Dendritic cell treated with granulocyte-macrophage colony-stimulating factor and Interleukin-4, amounts not matched to agents 40 ng/mL and 50 ng/mL, for 4 days (primary cell): ENCODE data around the gene NLRP13.

Source experiments
- H3K27ac Mint-ChIP-seq: one replicate; pipeline ENCODE4 v1.8.0; 2022; ENCODE audit warnings: mild to moderate bottlenecking, mixed read lengths
- H3K27me3 Mint-ChIP-seq: one replicate; pipeline ENCODE4 v1.8.0; 2022; ENCODE audit warnings: mild to moderate bottlenecking, mixed read lengths
- H3K36me3 Mint-ChIP-seq: one replicate; pipeline ENCODE4 v1.8.0; 2022; ENCODE audit warnings: low read depth, mixed read lengths
- H3K4me1 Mint-ChIP-seq: one replicate; pipeline ENCODE4 v1.8.0; 2022; ENCODE audit warnings: low read depth, mixed read lengths
- H3K4me3 Mint-ChIP-seq: one replicate; pipeline ENCODE4 v1.8.0; 2022; ENCODE audit warnings: mild to moderate bottlenecking, moderate library complexity, mixed read lengths
- H3K9me3 Mint-ChIP-seq: one replicate; pipeline ENCODE4 v1.8.0; 2022; ENCODE audit warnings: mixed read lengths
- intact Hi-C: fragments of 100-400 bp; cut with micrococcal nuclease; formaldehyde crosslinking; loops from one replicate; pipeline ENCODE4 v1.15.0; 2022

Gene NLRP13

GRCh38 chr19:55923556-55923955 is 8.6 kb downstream of the NLRP13 start:
- H3K4me3 Mint-ChIP-seq, result no peak overlapping the region
- H3K4me1 Mint-ChIP-seq, result no peaks in the 10 kb centered on the region
- no peaks in the 10 kb centered on the region for H3K27me3 Mint-ChIP-seq
- intact Hi-C loops, result no loop called here
- H3K9me3 Mint-ChIP-seq, result peaks cover 94% of the 10 kb centered on the region
- H3K27ac Mint-ChIP-seq, result no peak overlapping the region
- H3K36me3 Mint-ChIP-seq, result no peaks in the 10 kb centered on the region

- Mint-ChIP-seq H3K36me3 (no peaks in the 10 kb centered on the region), H3K4me3 (no peak overlapping the region), H3K27ac (no peak overlapping the region), H3K4me1 (no peaks in the 10 kb centered on the region), H3K9me3 (peaks cover 97% of the 10 kb centered on the region), H3K27me3 (no peaks in the 10 kb centered on the region)
- intact Hi-C loops, result no loop called here
Observed at GRCh38 chr19:55913643-55914268, 18.4 kb downstream of the NLRP13 start.

GRCh38 chr19:55912916-55913315 is 19.2 kb downstream of the NLRP13 start:
- Mint-ChIP-seq H3K27ac (no peak overlapping the region), H3K36me3 (no peaks in the 10 kb centered on the region), H3K4me3 (no peak overlapping the region), H3K9me3 (peaks cover 97% of the 10 kb centered on the region), H3K27me3 (no peaks in the 10 kb centered on the region), H3K4me1 (no peaks in the 10 kb centered on the region)
- intact Hi-C loops, result no loop called here

DNA sequence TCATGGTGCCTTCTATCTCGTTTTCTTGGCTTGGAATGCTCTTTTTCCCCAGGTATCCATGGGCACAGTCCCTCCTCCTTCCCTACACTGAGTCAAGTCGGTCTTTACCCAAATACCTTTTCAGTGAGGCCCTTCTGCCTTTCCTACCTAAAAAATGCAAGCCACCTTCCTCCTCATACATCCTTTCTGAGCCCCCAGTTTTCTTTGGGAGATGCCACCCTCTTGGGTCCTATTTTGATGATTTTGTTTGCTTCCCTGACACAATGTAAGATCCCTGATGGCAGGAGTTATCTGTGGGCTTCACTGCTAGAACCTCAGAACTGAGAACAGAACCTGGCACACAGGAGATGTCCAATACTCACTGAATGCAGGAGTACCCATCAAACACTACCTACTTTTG is 22.3 kb downstream of the NLRP13 start:
- Mint-ChIP-seq H3K4me3 (no peak overlapping the region), H3K36me3 (no peaks in the 10 kb centered on the region), H3K9me3 (peaks cover 94% of the 10 kb centered on the region), H3K4me1 (no peaks in the 10 kb centered on the region), H3K27me3 (no peaks in the 10 kb centered on the region), H3K27ac (no peak overlapping the region)
- intact Hi-C loops, result no loop called here

GRCh38 chr19:55907746-55908145 is 24.4 kb downstream of the NLRP13 start:
- Mint-ChIP-seq H3K27me3 (no peaks in the 10 kb centered on the region), H3K4me1 (no peaks in the 10 kb centered on the region), H3K9me3 (peaks cover 92% of the 10 kb centered on the region), H3K36me3 (no peaks in the 10 kb centered on the region), H3K4me3 (no peak overlapping the region), H3K27ac (no peak overlapping the region)
- intact Hi-C loops, result no loop called here

DNA sequence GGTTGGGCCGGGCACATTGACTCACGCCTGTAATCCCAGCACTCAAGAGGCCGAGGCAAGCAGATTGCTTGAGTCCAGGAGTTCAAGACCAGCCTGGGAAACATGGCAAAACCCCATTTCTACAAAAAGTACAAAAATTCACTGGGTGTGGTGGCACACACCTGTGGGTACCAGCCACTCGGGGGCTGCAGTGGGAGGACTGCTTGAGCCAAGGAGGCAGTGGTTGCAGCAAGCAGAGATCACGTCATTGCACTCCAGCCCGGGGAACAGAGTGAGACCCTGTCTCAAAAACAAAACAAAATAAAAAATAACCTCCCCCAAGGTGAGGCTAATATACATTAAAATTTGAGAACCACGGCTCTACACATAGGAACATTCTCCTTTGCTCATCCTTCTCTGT is 24.9 kb downstream of the NLRP13 start:
- no peaks in the 10 kb centered on the region for H3K27me3 Mint-ChIP-seq
- H3K4me1 Mint-ChIP-seq, result no peaks in the 10 kb centered on the region
- intact Hi-C loops, result no loop called here
- H3K36me3 Mint-ChIP-seq, result no peaks in the 10 kb centered on the region
- peaks cover 87% of the 10 kb centered on the region for H3K9me3 Mint-ChIP-seq
- H3K27ac Mint-ChIP-seq, result no peak overlapping the region
- no peak overlapping the region for H3K4me3 Mint-ChIP-seq

DNA sequence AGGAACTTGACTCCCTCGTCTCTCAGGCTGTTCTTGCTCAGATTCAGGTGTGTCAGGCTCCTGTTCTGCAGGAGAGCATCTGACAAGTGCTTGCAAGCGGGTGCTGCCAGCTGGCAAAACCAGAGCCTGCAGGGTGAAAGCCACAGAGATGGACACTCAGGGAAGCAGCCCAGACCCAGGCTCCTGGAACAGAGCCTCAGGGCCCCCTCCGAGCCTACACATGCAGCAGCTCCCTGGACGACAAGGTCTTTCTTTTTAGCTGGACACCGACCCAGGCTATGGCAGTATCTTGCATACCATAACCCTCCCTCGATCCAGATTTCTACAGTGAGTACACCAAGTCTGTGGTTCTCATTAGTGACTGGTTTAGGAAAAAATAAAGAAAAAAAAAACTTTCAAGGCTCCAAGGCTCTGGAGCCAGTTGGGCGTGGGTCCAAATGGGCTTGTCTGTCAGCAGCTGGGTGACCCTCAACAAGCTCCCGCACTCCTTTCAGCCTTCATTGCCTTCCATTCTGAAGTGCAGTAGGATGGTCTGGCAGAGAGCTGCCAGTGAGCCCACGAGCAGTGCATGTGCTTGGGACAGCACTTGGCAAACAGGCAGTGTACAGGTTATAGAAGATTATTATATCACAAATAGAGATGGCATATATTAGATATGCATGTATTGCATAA is 29.9 kb downstream of the NLRP13 start:
- Mint-ChIP-seq H3K4me3 (no peak overlapping the region), H3K36me3 (no peaks in the 10 kb centered on the region), H3K27ac (no peak overlapping the region), H3K4me1 (no peaks in the 10 kb centered on the region), H3K27me3 (no peaks in the 10 kb centered on the region), H3K9me3 (peaks cover 70% of the 10 kb centered on the region)
- intact Hi-C loops, result no loop called here

GRCh38 chr19:55901369-55902079 is 30.6 kb downstream of the NLRP13 start:
- intact Hi-C loops, result no loop called here
- H3K9me3 Mint-ChIP-seq, result peaks cover 72% of the 10 kb centered on the region
- no peak overlapping the region for H3K27ac Mint-ChIP-seq
- no peaks in the 10 kb centered on the region for H3K27me3 Mint-ChIP-seq
- no peaks in the 10 kb centered on the region for H3K36me3 Mint-ChIP-seq
- no peak overlapping the region for H3K4me3 Mint-ChIP-seq
- no peaks in the 10 kb centered on the region for H3K4me1 Mint-ChIP-seq

- no peaks in the 10 kb centered on the region for H3K36me3 Mint-ChIP-seq
- intact Hi-C loops, result no loop called here
- no peaks in the 10 kb centered on the region for H3K4me1 Mint-ChIP-seq
- no peak overlapping the region for H3K27ac Mint-ChIP-seq
- H3K9me3 Mint-ChIP-seq, result peaks cover 65% of the 10 kb centered on the region
- H3K27me3 Mint-ChIP-seq, result no peaks in the 10 kb centered on the region
- H3K4me3 Mint-ChIP-seq, result no peak overlapping the region
Observed at GRCh38 chr19:55898911-55899310, 33.2 kb downstream of the NLRP13 start.

DNA sequence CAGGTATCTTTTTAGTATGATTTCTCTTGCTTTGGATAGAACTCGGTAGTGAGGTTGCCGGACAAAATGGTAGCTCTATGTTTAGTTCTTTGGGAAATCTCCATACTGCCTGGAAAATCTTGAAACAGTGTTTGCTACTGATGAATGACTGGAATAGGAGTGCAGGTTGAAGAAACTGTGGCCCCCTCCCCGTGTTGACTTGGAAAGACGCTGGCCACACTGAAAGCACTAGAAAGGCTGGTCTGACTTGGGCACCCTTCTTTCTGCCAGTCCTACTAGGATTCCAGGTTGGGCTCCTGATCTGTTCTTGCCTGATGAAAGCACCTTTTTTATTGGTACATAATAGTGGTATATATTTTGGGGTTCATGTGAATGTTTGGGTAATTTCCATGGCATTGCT is 49.5 kb downstream of the NLRP13 start:
- peaks cover 86% of the 10 kb centered on the region for H3K9me3 Mint-ChIP-seq

DNA sequence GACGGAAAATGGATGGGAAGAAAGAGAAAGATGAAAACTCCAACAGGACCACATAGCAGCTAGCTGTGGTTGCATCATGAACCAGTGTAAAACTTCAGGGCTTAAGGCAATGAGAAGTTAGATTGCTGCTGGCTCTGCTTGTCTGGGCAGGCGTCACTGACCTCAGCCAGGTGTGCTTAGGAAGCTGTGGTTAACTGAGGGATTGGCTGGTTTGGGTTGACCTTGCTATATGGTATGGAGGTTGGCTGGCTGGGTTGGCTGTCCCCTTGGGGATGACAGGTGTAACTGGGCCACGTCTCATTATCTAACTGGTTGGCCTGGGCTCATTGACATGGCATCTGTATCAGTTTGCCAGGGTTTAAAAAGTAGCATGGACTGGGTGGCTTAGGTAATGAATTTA is 54.9 kb downstream of the NLRP13 start:
- intact Hi-C loops, result no loop called here
- Mint-ChIP-seq H3K4me3 (no peak overlapping the region), H3K4me1 (no peaks in the 10 kb centered on the region), H3K36me3 (no peaks in the 10 kb centered on the region), H3K27me3 (no peaks in the 10 kb centered on the region), H3K27ac (no peak overlapping the region), H3K9me3 (peaks cover 69% of the 10 kb centered on the region)

More for the DNA sequence above, 49.5 kb downstream of the NLRP13 start:
- H3K27ac Mint-ChIP-seq, result no peak overlapping the region
- intact Hi-C loops, result no loop called here
- H3K4me1 Mint-ChIP-seq, result no peaks in the 10 kb centered on the region
- H3K27me3 Mint-ChIP-seq, result no peaks in the 10 kb centered on the region
- H3K36me3 Mint-ChIP-seq, result no peaks in the 10 kb centered on the region
- no peak overlapping the region for H3K4me3 Mint-ChIP-seq

- intact Hi-C loops, result no loop called here
- Mint-ChIP-seq H3K27me3 (no peaks in the 10 kb centered on the region), H3K27ac (no peak overlapping the region), H3K9me3 (peaks cover 75% of the 10 kb centered on the region), H3K4me1 (no peaks in the 10 kb centered on the region), H3K36me3 (no peaks in the 10 kb centered on the region), H3K4me3 (no peak overlapping the region)
Observed at GRCh38 chr19:55870736-55871135, 61.4 kb downstream of the NLRP13 start.

GRCh38 chr19:55867101-55867500 is 65.0 kb downstream of the NLRP13 start:
- Mint-ChIP-seq H3K27ac (no peak overlapping the region), H3K9me3 (peaks cover 90% of the 10 kb centered on the region), H3K4me3 (no peak overlapping the region), H3K27me3 (no peaks in the 10 kb centered on the region), H3K36me3 (no peaks in the 10 kb centered on the region), H3K4me1 (no peaks in the 10 kb centered on the region)
- intact Hi-C loops, result no loop called here

GRCh38 chr19:55866521-55866920 is 65.6 kb downstream of the NLRP13 start:
- H3K4me3 Mint-ChIP-seq, result no peak overlapping the region
- no peaks in the 10 kb centered on the region for H3K4me1 Mint-ChIP-seq
- H3K36me3 Mint-ChIP-seq, result no peaks in the 10 kb centered on the region
- peaks cover 89% of the 10 kb centered on the region for H3K9me3 Mint-ChIP-seq
- H3K27ac Mint-ChIP-seq, result no peak overlapping the region
- H3K27me3 Mint-ChIP-seq, result no peaks in the 10 kb centered on the region
- intact Hi-C loops, result no loop called here
